Measurements from ENCODE around the gene KCNIP1. TPM values are rescaled to one million over a fixed set of nuclear protein-coding genes. Genes with fewer than 3 reads are reported as not detected.

KCNIP1 gene
- total RNA-seq, 1 experiment from 2014 or later, result not detected

- Histone ChIP-seq H3K4me1 (ENCODE audit: control insufficient read depth, insufficient read depth, low read length) (no peaks in the 10 kb centered on the region), H3K36me3 (ENCODE audit: control insufficient read depth, insufficient read depth, low read length) (no peaks in the 10 kb centered on the region), H3K27ac (ENCODE audit: low read length) (no peak overlapping the region), H3K4me3 (ENCODE audit: low read depth in 2 of 2, low read length in 2 of 2) (no peak overlapping the region), H3K27me3 (ENCODE audit: control insufficient read depth, insufficient read depth, low read length) (no peaks in the 10 kb centered on the region), H3K9me3 (ENCODE audit: control insufficient read depth, insufficient read depth, low read depth, low read length) (no peaks in the 10 kb centered on the region)
- intact Hi-C loops (cut with micrococcal nuclease; ENCODE audit: unreplicated experiment), result no loop called here
- DNase-seq (ENCODE audit: low read depth, low spot score) (no peak), ATAC-seq (no peak)
- ChIA-PET CTCF (no interaction called here), POLR2A (interaction anchor here (0.6 kb wide), 1 partner anchor 161 kb away, joined by 4 read pairs; no protein-coding TSS in a partner anchor)
- in situ Hi-C loops (cut with HindIII; ENCODE audit: low pct_unique_long_range_greater_than_20kb, low sequenced_read_pairs), result no loop called here
- TF ChIP-seq CTCF (IDR thresholded peaks at IDR 0.05) (no peak), POLR2AphosphoS5 (IDR thresholded peaks at IDR 0.05; ENCODE audit: low read depth, low read length) (no peak), SIN3A (IDR thresholded peaks at IDR 0.05; ENCODE audit: borderline replicate concordance, insufficient read depth, low read depth, low read length) (no peak), REST (IDR thresholded peaks at IDR 0.05; ENCODE audit: insufficient read depth in 1 of 2, low read depth in 2 of 2, low read length in 1 of 2) (no peak), TCF7L2 (IDR thresholded peaks at IDR 0.05; ENCODE audit: low read depth, low read length) (no peak)
- no TSS peak for BruUV-seq (replicated peaks)
Observed at GRCh38 chr5:170612256-170612678, 108.4 kb downstream of the KCNIP1 start.

GRCh38 chr5:170614065-170614490 lies 110.3 kb downstream of the KCNIP1 start:
- Histone ChIP-seq H3K4me1 (ENCODE audit: control insufficient read depth, insufficient read depth, low read length) (no peaks in the 10 kb centered on the region), H3K4me3 (ENCODE audit: low read depth in 2 of 2, low read length in 2 of 2) (no peak overlapping the region), H3K9me3 (ENCODE audit: control insufficient read depth, insufficient read depth, low read depth, low read length) (no peaks in the 10 kb centered on the region), H3K36me3 (ENCODE audit: control insufficient read depth, insufficient read depth, low read length) (no peaks in the 10 kb centered on the region), H3K27me3 (ENCODE audit: control insufficient read depth, insufficient read depth, low read length) (no peaks in the 10 kb centered on the region), H3K27ac (ENCODE audit: low read length) (no peak overlapping the region)
- ChIA-PET POLR2A (no interaction called here), CTCF (no interaction called here)
- BruUV-seq (replicated peaks), result no TSS peak
- ATAC-seq (no peak), DNase-seq (ENCODE audit: low read depth, low spot score) (no peak)
- TF ChIP-seq TCF7L2 (IDR thresholded peaks at IDR 0.05; ENCODE audit: low read depth, low read length) (no peak), POLR2AphosphoS5 (IDR thresholded peaks at IDR 0.05; ENCODE audit: low read depth, low read length) (no peak), CTCF (IDR thresholded peaks at IDR 0.05) (no peak), REST (IDR thresholded peaks at IDR 0.05; ENCODE audit: insufficient read depth in 1 of 2, low read depth in 2 of 2, low read length in 1 of 2) (no peak), SIN3A (IDR thresholded peaks at IDR 0.05; ENCODE audit: borderline replicate concordance, insufficient read depth, low read depth, low read length) (no peak)
- in situ Hi-C loops (cut with HindIII; ENCODE audit: low pct_unique_long_range_greater_than_20kb, low sequenced_read_pairs) (no loop called here), intact Hi-C loops (cut with micrococcal nuclease; ENCODE audit: unreplicated experiment) (no loop called here)

Measured in Panc1 (cell line).